Keratinocyte (primary cell): ENCODE results near the gene CA5A. TPM values are rescaled to one million over a fixed set of nuclear protein-coding genes. Genes with fewer than 3 reads are reported as not detected.

Experiments
- DNase-seq: peaks from one replicate; pipeline ENCODE4 v3.0.0-alpha.2; 2011; ENCODE audit warnings: low read depth, missing footprints, low spot score
- FAIRE-seq: peaks from 2 replicates; lab custom pipeline; 2011; peaks lifted over from hg19 to GRCh38; lab: Jason Lieb, UNC
- H2AFZ ChIP-seq: 2 replicates; pipeline ENCODE4 v1.6.0; 2012; ENCODE audit warnings: low read length, control low read depth, inconsistent platforms; ENCODE audit not compliant: control insufficient read depth
- H3K27ac ChIP-seq: 2 replicates; pipeline ENCODE4 v1.5.1; 2011; ENCODE audit warnings: low read length; ENCODE audit not compliant: control insufficient read depth, insufficient read depth
- H3K27me3 ChIP-seq: 3 replicates; pipeline ENCODE4 v1.6.0; 2011; ENCODE audit warnings: low read length; ENCODE audit not compliant: control insufficient read depth, insufficient read depth; ENCODE audit errors: extremely low read depth
- H3K36me3 ChIP-seq, 2 experiments: 2 replicates in 1 of 2; 3 replicates in 1 of 2; pipeline ENCODE4 v1.5.1; 2011; ENCODE audit warnings: low read length in 2 of 2, mild to moderate bottlenecking in 1 of 2; ENCODE audit not compliant: control insufficient read depth in 2 of 2, insufficient read depth in 2 of 2; ENCODE audit errors: extremely low read depth in 1 of 2
- H3K4me1 ChIP-seq: 3 replicates; pipeline ENCODE4 v1.5.1; 2011; ENCODE audit warnings: low read length; ENCODE audit not compliant: control insufficient read depth, insufficient read depth; ENCODE audit errors: extremely low read depth
- H3K4me2 ChIP-seq: 3 replicates; pipeline ENCODE4 v1.6.0; 2011; ENCODE audit warnings: low read depth, low read length; ENCODE audit not compliant: control insufficient read depth, insufficient read depth; ENCODE audit errors: extremely low read depth
- H3K4me3 ChIP-seq, 3 experiments: fragments of 200-600 bp in 1 of 3; sonication (generic) in 1 of 3; 2 replicates in 2 of 3; 3 replicates in 1 of 3; pipeline ENCODE4 v1.5.1; 2011 to 2016; ENCODE audit warnings: low read length in 3 of 3, mild to moderate bottlenecking in 3 of 3, control low read depth in 2 of 3, inconsistent platforms in 1 of 3, low read depth in 1 of 3, mixed read lengths in 1 of 3, mixed run types in 1 of 3, moderate library complexity in 1 of 3; ENCODE audit not compliant: control insufficient read depth in 2 of 3, insufficient read depth in 2 of 3; ENCODE audit errors: extremely low read depth in 1 of 3
- H3K79me2 ChIP-seq: 2 replicates; pipeline ENCODE4 v1.6.0; 2012; ENCODE audit warnings: low read length; ENCODE audit not compliant: control insufficient read depth, insufficient read depth
- H3K9ac ChIP-seq: 3 replicates; pipeline ENCODE4 v1.6.0; 2011; ENCODE audit warnings: low read length; ENCODE audit not compliant: control insufficient read depth, insufficient read depth; ENCODE audit errors: extremely low read depth
- H3K9me1 ChIP-seq: 3 replicates; pipeline ENCODE4 v1.6.0; 2011; ENCODE audit warnings: low read length; ENCODE audit not compliant: control insufficient read depth, insufficient read depth; ENCODE audit errors: extremely low read depth
- H3K9me3 ChIP-seq: 2 replicates; pipeline ENCODE4 v1.5.1; 2012; ENCODE audit warnings: low read depth, low read length; ENCODE audit not compliant: control insufficient read depth
- H4K20me1 ChIP-seq: 3 replicates; pipeline ENCODE4 v1.6.0; 2011; ENCODE audit warnings: low read length; ENCODE audit not compliant: control insufficient read depth, insufficient read depth; ENCODE audit errors: extremely low read depth
- CTCF ChIP-seq, 3 experiments: IDR thresholded peaks in 1 of 3; conservative IDR thresholded peaks in 1 of 3; optimal IDR thresholded peaks in 1 of 3; 2 replicates in 2 of 3; 3 replicates in 1 of 3; pipeline versions ENCODE3 to v1.5.1; 2011; ENCODE audit warnings: low read length in 3 of 3, mild to moderate bottlenecking in 3 of 3, moderate library complexity in 2 of 3, control low read depth in 1 of 3, inconsistent platforms in 1 of 3; ENCODE audit not compliant: insufficient read depth in 2 of 3; ENCODE audit errors: extremely low read depth in 1 of 3
- EZH2 ChIP-seq: IDR thresholded peaks from one replicate; pipeline ENCODE4 v1.6.1; 2012; ENCODE audit warnings: inconsistent platforms, mild to moderate bottlenecking, low read length, moderate library complexity
- dilution Hi-C: fragments of 300-500 bp; cut with MboI; formaldehyde crosslinking; loops from one replicate; pipeline ENCODE4 v1.7.0; 2020; ENCODE audit warnings: low sequenced_read_pairs; ENCODE audit not compliant: extremely low pct_ligation_motif_present
- polyA plus RNA-seq, 5 experiments: library from polyadenylated mRNA; depleted of rRNA in 3 of 5; stranded (reverse) in 3 of 5; stranded (forward) in 1 of 5; unstranded in 1 of 5; fragments of >200 nt; gene quantifications; 1 replicate in 1 of 5; 2 replicates in 3 of 5; 3 replicates in 1 of 5; pipeline versions ENCODE4 v1.2.1 to v1.2.3, GENCODE V29; 2011 to 2012; ENCODE audit warnings: missing spikeins in 2 of 5, low read depth in 1 of 5, low replicate concordance in 1 of 5

The CA5A gene
- polyA plus RNA-seq, 1 donor (not counting 4 experiments of a cell fraction or from before 2014, with no cell fraction given) = not detected

DNA sequence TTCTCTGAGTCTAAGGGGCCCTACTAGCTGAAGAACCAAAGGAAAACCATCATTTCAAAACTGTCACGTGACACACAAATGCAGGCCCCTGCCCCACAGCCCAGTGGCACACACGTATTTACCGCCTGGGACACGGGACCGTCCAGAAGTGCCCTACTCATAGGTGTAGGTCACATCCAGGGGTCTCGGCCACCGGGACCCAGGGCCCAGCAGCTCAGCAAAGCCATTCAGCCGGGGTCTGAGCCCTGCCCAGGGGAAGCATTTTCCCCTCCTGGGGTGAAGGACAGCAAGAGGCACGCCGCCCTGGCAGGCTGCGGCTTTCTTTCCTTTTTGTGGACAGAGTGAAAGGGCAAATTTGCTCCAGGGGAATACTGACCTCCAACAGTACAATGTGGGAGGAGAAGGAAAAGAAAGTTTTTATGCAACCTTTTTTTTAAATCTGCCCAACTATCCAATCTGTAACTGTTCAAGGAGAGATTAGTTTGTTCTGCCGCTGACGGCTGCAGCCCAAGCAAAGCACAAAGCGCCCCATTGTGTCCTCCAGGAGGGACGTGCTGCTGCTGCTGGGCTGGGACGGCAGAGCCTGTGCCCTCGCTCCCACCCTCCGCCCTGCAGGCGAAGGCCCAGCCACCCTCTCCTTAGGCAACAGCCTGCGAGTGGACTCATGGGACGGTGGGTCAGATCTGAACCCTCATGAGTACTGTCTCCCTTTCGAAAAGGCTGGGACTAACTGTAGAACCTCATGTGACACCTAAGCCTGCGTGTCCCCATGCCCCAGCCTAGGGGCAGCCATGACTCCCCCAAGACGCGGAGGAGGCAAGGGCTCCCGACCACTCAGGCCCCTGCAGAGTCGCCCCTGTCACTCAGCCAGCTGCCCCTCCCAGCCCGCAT lies 88.3 kb downstream of the CA5A start:
- no peak overlapping the region for H3K9ac ChIP-seq
- FAIRE-seq = no peak
- H3K27ac ChIP-seq = no peak overlapping the region
- H3K27me3 ChIP-seq = no peaks in the 10 kb centered on the region
- H3K9me3 ChIP-seq = no peaks in the 10 kb centered on the region
- TF ChIP-seq EZH2 (no peak), CTCF (optimal IDR thresholded peaks at IDR 0.05 in 1 of 3, IDR thresholded peaks at IDR 0.05 in 1 of 3, conservative IDR thresholded peaks at IDR 0.05 in 1 of 3; ENCODE audit: extremely low read depth in 1 of 3, insufficient read depth in 2 of 3, low read length in 3 of 3) (no peak)
- dilution Hi-C loops = no loop called here
- H3K4me3 ChIP-seq = no peak overlapping the region
- H3K36me3 ChIP-seq = peaks cover 46 to 90% of the 10 kb centered on the region in 2 experiments
- peaks cover 99% of the 10 kb centered on the region for H3K79me2 ChIP-seq
- peaks cover 5% of the 10 kb centered on the region for H3K9me1 ChIP-seq
- DNase-seq = no peak
- no peak overlapping the region for H3K4me2 ChIP-seq
- no peak overlapping the region for H2AFZ ChIP-seq
- peaks cover 35% of the 10 kb centered on the region for H3K4me1 ChIP-seq
- peaks cover 69% of the 10 kb centered on the region for H4K20me1 ChIP-seq

GRCh38 chr16:87847467-87847784 lies 88.9 kb downstream of the CA5A start:
- H3K4me1 ChIP-seq = peaks cover 29% of the 10 kb centered on the region
- no peak overlapping the region for H2AFZ ChIP-seq
- FAIRE-seq = no peak
- peaks cover 74% of the 10 kb centered on the region for H4K20me1 ChIP-seq
- peaks cover 51 to 92% of the 10 kb centered on the region in 2 experiments for H3K36me3 ChIP-seq
- dilution Hi-C loops = no loop called here
- TF ChIP-seq EZH2 (no peak), CTCF (optimal IDR thresholded peaks at IDR 0.05 in 1 of 3, IDR thresholded peaks at IDR 0.05 in 1 of 3, conservative IDR thresholded peaks at IDR 0.05 in 1 of 3; ENCODE audit: extremely low read depth in 1 of 3, insufficient read depth in 2 of 3, low read length in 3 of 3) (no peak)
- H3K27me3 ChIP-seq = no peaks in the 10 kb centered on the region
- peaks cover 5% of the 10 kb centered on the region for H3K9me1 ChIP-seq
- no peak overlapping the region for H3K4me2 ChIP-seq
- H3K9ac ChIP-seq = no peak overlapping the region
- H3K9me3 ChIP-seq = no peaks in the 10 kb centered on the region
- DNase-seq = no peak
- peaks cover 99% of the 10 kb centered on the region for H3K79me2 ChIP-seq
- H3K27ac ChIP-seq = no peak overlapping the region
- no peak overlapping the region for H3K4me3 ChIP-seq
